Neural cell (in vitro differentiated cells): Measurements from ENCODE around the gene STK40. TPM values are rescaled to one million over a fixed set of nuclear protein-coding genes. Genes with fewer than 3 reads are reported as not detected.

Source experiments
- H2AFZ ChIP-seq: fragments of 200-600, 300-800 bp; sonication (generic), shearing (Covaris generic); 2 replicates; pipeline ENCODE4 v1.6.0; 2014; ENCODE audit warnings: low read depth, mild to moderate bottlenecking, antibody characterized with exemption, low read length, moderate library complexity
- H3F3A ChIP-seq: fragments of 200-600 bp; shearing (Covaris generic); 2 replicates; pipeline ENCODE4 v1.6.1; 2016; ENCODE audit warnings: mild to moderate bottlenecking, moderate library complexity, mixed read lengths, antibody characterized with exemption, low read length; ENCODE audit not compliant: insufficient read depth, poor library complexity, severe bottlenecking
- H3K27ac ChIP-seq: fragments of 200-600, 300-800 bp; sonication (generic), shearing (Covaris generic); 2 replicates; pipeline ENCODE4 v1.5.1; 2014; ENCODE audit warnings: mild to moderate bottlenecking, low read length, moderate library complexity
- H3K27me3 ChIP-seq: fragments of 300-800, 200-600 bp; sonication (generic), shearing (Covaris generic); 2 replicates; pipeline ENCODE4 v1.6.0; 2014; ENCODE audit warnings: mild to moderate bottlenecking, low read depth, low read length, moderate library complexity; ENCODE audit not compliant: insufficient read depth
- H3K36me3 ChIP-seq: fragments of 300-800, 200-600 bp; sonication (generic), shearing (Covaris generic); 2 replicates; pipeline ENCODE4 v1.5.1; 2014; ENCODE audit warnings: mild to moderate bottlenecking, antibody characterized with exemption, low read length, moderate library complexity; ENCODE audit not compliant: insufficient read depth
- H3K4me2 ChIP-seq: fragments of 300-800, 200-600 bp; sonication (generic), shearing (Covaris generic); 2 replicates; pipeline ENCODE4 v1.6.0; 2014; ENCODE audit warnings: mild to moderate bottlenecking, low read length
- H3K4me3 ChIP-seq: fragments of 300-800, 200-600 bp; sonication (generic), shearing (Covaris generic); 2 replicates; pipeline ENCODE4 v1.5.1; 2014; ENCODE audit warnings: mild to moderate bottlenecking, low read length, moderate library complexity
- H3K79me2 ChIP-seq: fragments of 200-600 bp; shearing (Covaris generic); replicated peaks from 2 replicates; pipeline ENCODE4 v1.6.0; 2014; ENCODE audit warnings: mild to moderate bottlenecking, low read length, moderate library complexity; ENCODE audit not compliant: insufficient read depth
- H3K9ac ChIP-seq: fragments of 300-800, 200-600 bp; sonication (generic), shearing (Covaris generic); 2 replicates; pipeline ENCODE4 v1.6.1; 2016; ENCODE audit warnings: mild to moderate bottlenecking, low read length, mixed read lengths
- H3K9me2 ChIP-seq: fragments of 200-600 bp; shearing (Covaris generic); 2 replicates; pipeline ENCODE4 v1.6.1; 2016; ENCODE audit warnings: mild to moderate bottlenecking, low read length, mixed read lengths; ENCODE audit not compliant: insufficient read depth
- H3K9me3 ChIP-seq: fragments of 200-600, 300-800 bp; sonication (generic), shearing (Covaris generic); 2 replicates; pipeline ENCODE4 v1.6.1; 2016; ENCODE audit warnings: mild to moderate bottlenecking, mixed run types, low read length, moderate library complexity, mixed read lengths
- H4K20me1 ChIP-seq: fragments of 200-600 bp; shearing (Covaris generic); 2 replicates; pipeline ENCODE4 v1.6.1; 2016; ENCODE audit warnings: mild to moderate bottlenecking, mixed run types; ENCODE audit not compliant: insufficient read depth
- EP300 ChIP-seq: fragments of 450-650 bp; conservative IDR thresholded peaks from 2 replicates; pipeline ENCODE4 v1.6.1; 2014; ENCODE audit warnings: antibody characterized with exemption, mild to moderate bottlenecking, moderate library complexity; ENCODE audit not compliant: poor library complexity, severe bottlenecking
- EZH2 ChIP-seq: fragments of 200-600, 300-800 bp; shearing (Covaris generic), sonication (generic); IDR thresholded peaks from 2 replicates; pipeline ENCODE4 v1.6.1; 2014; ENCODE audit warnings: antibody characterized with exemption, low read length, borderline replicate concordance, mild to moderate bottlenecking; ENCODE audit not compliant: insufficient read depth, poor library complexity, severe bottlenecking
- MXI1 ChIP-seq: fragments of 450-650 bp; conservative IDR thresholded peaks from 2 replicates; pipeline ENCODE4 v1.6.1; 2014; ENCODE audit warnings: antibody characterized with exemption, mild to moderate bottlenecking; ENCODE audit not compliant: poor library complexity, severe bottlenecking
- POLR2AphosphoS5 ChIP-seq: IDR thresholded peaks from 2 replicates; pipeline ENCODE4 v1.6.1; 2012
- RAD21 ChIP-seq: fragments of 450-650 bp; conservative IDR thresholded peaks from 2 replicates; pipeline ENCODE4 v1.6.1; 2014; ENCODE audit warnings: antibody characterized with exemption, mild to moderate bottlenecking, moderate library complexity
- SMC3 ChIP-seq: fragments of 450-650 bp; conservative IDR thresholded peaks from 2 replicates; pipeline ENCODE4 v1.6.1; 2014; ENCODE audit warnings: antibody characterized with exemption, mild to moderate bottlenecking, moderate library complexity; ENCODE audit not compliant: poor library complexity
- TAF1 ChIP-seq: IDR thresholded peaks from 2 replicates; pipeline ENCODE4 v1.6.1; 2012; ENCODE audit warnings: low read depth
- polyA plus RNA-seq: library from polyadenylated mRNA; depleted of rRNA; stranded (reverse); fragments of >200 nt; gene quantifications from 2 replicates; pipeline ENCODE4 v1.2.3, GENCODE V29; 2014
- TF ChIP-seq, protein P1 (sequence below): fragments of 450-650 bp; IDR thresholded peaks from 2 replicates; pipeline ENCODE4 v1.5.1; 2014; ENCODE audit warnings: antibody characterized with exemption, mild to moderate bottlenecking, moderate library complexity; ENCODE audit not compliant: poor library complexity, severe bottlenecking
- TF ChIP-seq, protein P2 (sequence below): IDR thresholded peaks from 2 replicates; pipeline ENCODE4 v1.6.1; 2012; ENCODE audit warnings: borderline replicate concordance

The STK40 gene
- polyA plus RNA-seq, 1 donor from 2014 or later: 8.4 TPM

GRCh38 chr1:36406440-36406839, 20.7 kb upstream of the STK40 start:
- Histone ChIP-seq H3K9me2 (no peaks in the 10 kb centered on the region), H3K36me3 (no peaks in the 10 kb centered on the region), H3K79me2 (no peaks in the 10 kb centered on the region), H3K4me3 (no peak overlapping the region), H4K20me1 (no peaks in the 10 kb centered on the region), H3K9me3 (no peaks in the 10 kb centered on the region), H3F3A (no peaks in the 10 kb centered on the region), H3K27me3 (no peaks in the 10 kb centered on the region), H2AFZ (no peak overlapping the region), H3K4me2 (no peak overlapping the region), H3K27ac (no peak overlapping the region), H3K9ac (no peak overlapping the region)
- TF ChIP-seq SMC3 (no peak), MXI1 (no peak), POLR2AphosphoS5 (no peak), RAD21 (no peak), TAF1 (no peak), EZH2 (no peak), EP300 (no peak)
- TF ChIP-seq, protein P1, sequence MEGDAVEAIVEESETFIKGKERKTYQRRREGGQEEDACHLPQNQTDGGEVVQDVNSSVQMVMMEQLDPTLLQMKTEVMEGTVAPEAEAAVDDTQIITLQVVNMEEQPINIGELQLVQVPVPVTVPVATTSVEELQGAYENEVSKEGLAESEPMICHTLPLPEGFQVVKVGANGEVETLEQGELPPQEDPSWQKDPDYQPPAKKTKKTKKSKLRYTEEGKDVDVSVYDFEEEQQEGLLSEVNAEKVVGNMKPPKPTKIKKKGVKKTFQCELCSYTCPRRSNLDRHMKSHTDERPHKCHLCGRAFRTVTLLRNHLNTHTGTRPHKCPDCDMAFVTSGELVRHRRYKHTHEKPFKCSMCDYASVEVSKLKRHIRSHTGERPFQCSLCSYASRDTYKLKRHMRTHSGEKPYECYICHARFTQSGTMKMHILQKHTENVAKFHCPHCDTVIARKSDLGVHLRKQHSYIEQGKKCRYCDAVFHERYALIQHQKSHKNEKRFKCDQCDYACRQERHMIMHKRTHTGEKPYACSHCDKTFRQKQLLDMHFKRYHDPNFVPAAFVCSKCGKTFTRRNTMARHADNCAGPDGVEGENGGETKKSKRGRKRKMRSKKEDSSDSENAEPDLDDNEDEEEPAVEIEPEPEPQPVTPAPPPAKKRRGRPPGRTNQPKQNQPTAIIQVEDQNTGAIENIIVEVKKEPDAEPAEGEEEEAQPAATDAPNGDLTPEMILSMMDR: no peak
- TF ChIP-seq, protein P2, sequence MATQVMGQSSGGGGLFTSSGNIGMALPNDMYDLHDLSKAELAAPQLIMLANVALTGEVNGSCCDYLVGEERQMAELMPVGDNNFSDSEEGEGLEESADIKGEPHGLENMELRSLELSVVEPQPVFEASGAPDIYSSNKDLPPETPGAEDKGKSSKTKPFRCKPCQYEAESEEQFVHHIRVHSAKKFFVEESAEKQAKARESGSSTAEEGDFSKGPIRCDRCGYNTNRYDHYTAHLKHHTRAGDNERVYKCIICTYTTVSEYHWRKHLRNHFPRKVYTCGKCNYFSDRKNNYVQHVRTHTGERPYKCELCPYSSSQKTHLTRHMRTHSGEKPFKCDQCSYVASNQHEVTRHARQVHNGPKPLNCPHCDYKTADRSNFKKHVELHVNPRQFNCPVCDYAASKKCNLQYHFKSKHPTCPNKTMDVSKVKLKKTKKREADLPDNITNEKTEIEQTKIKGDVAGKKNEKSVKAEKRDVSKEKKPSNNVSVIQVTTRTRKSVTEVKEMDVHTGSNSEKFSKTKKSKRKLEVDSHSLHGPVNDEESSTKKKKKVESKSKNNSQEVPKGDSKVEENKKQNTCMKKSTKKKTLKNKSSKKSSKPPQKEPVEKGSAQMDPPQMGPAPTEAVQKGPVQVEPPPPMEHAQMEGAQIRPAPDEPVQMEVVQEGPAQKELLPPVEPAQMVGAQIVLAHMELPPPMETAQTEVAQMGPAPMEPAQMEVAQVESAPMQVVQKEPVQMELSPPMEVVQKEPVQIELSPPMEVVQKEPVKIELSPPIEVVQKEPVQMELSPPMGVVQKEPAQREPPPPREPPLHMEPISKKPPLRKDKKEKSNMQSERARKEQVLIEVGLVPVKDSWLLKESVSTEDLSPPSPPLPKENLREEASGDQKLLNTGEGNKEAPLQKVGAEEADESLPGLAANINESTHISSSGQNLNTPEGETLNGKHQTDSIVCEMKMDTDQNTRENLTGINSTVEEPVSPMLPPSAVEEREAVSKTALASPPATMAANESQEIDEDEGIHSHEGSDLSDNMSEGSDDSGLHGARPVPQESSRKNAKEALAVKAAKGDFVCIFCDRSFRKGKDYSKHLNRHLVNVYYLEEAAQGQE: no peak

- no peak overlapping the region for H3K4me2 ChIP-seq
Observed at GRCh38 chr1:36402504-36402890, 16.8 kb upstream of the STK40 start.

More at GRCh38 chr1:36402504-36402890, 16.8 kb upstream of the STK40 start:
- TF ChIP-seq, protein P2: no peak
- no peak for TF ChIP-seq TAF1
- TF ChIP-seq EZH2: no peak
- H3K9me3 ChIP-seq: no peaks in the 10 kb centered on the region
- H2AFZ ChIP-seq: no peak overlapping the region
- H3K79me2 ChIP-seq: no peaks in the 10 kb centered on the region
- H3K27me3 ChIP-seq: no peaks in the 10 kb centered on the region
- no peak overlapping the region for H3K4me3 ChIP-seq
- H3K27ac ChIP-seq: no peak overlapping the region
- no peak overlapping the region for H3K9ac ChIP-seq
- no peaks in the 10 kb centered on the region for H4K20me1 ChIP-seq
- no peaks in the 10 kb centered on the region for H3K36me3 ChIP-seq
- H3F3A ChIP-seq: no peaks in the 10 kb centered on the region
- H3K9me2 ChIP-seq: no peaks in the 10 kb centered on the region
